Peyer's patch (tissue), 4 donors: ENCODE data around the gene CHTF18. TPM values are rescaled to one million over a fixed set of nuclear protein-coding genes. Genes with fewer than 3 reads are reported as not detected.

Experiments
- DNase-seq, 3 donors: peaks; one replicate each; pipeline ENCODE4 v3.0.0-alpha.2; 2017 to 2019
- H3K27ac ChIP-seq, 4 donors: fragments of 200-600 bp; sonication (generic); one replicate each; pipeline ENCODE4 v1.5.1; 2016 to 2019
- H3K27me3 ChIP-seq, 2 donors: fragments of 200-600 bp; sonication (generic); one replicate each; pipeline ENCODE4 v1.5.1; 2019
- H3K36me3 ChIP-seq, 3 donors: fragments of 200-600 bp; sonication (generic); one replicate each; pipeline ENCODE4 v1.5.1; 2016 to 2019
- H3K4me1 ChIP-seq, 4 donors: fragments of 200-600 bp; sonication (generic); one replicate each; pipeline ENCODE4 v1.5.1; 2016 to 2019
- H3K4me3 ChIP-seq, 4 donors: fragments of 200-600 bp; sonication (generic); 1 replicate in 3 of 4; 2 replicates in 1 of 4; pipeline ENCODE4 v1.5.1; 2016 to 2019; ENCODE audit warnings: mild to moderate bottlenecking in 1 of 4
- H3K9me3 ChIP-seq, 4 donors: fragments of 200-600 bp; sonication (generic); one replicate each; pipeline ENCODE4 v1.5.1; 2016 to 2019; ENCODE audit warnings: mild to moderate bottlenecking in 1 of 4
- POLR2A ChIP-seq, 2 donors: fragments of 450-650 bp; IDR thresholded peaks; one replicate each; pipeline ENCODE4 v1.5.1; 2017; ENCODE audit warnings: antibody characterized with exemption in 2 of 2, mild to moderate bottlenecking in 2 of 2, moderate library complexity in 2 of 2
- total RNA-seq, 4 donors: library from RNA; depleted of rRNA; stranded (reverse); fragments of >200 nt; gene quantifications; one replicate each; pipeline ENCODE4 v1.1.0, GENCODE V29; 2016
- TF ChIP-seq, protein P1 (sequence below), 6 experiments: fragments of 450-650 bp in 4 of 6; fragments of 200-600 bp in 2 of 6; sonication (generic) in 1 of 6; IDR thresholded peaks; one replicate each; pipeline ENCODE4 v1.5.1; 2017 to 2019; ENCODE audit warnings: antibody characterized with exemption in 6 of 6, mild to moderate bottlenecking in 3 of 6, moderate library complexity in 1 of 6

CHTF18 gene
- total RNA-seq, 4 donors from 2014 or later: 12.1 to 91.6 (median 19.0) TPM

DNA sequence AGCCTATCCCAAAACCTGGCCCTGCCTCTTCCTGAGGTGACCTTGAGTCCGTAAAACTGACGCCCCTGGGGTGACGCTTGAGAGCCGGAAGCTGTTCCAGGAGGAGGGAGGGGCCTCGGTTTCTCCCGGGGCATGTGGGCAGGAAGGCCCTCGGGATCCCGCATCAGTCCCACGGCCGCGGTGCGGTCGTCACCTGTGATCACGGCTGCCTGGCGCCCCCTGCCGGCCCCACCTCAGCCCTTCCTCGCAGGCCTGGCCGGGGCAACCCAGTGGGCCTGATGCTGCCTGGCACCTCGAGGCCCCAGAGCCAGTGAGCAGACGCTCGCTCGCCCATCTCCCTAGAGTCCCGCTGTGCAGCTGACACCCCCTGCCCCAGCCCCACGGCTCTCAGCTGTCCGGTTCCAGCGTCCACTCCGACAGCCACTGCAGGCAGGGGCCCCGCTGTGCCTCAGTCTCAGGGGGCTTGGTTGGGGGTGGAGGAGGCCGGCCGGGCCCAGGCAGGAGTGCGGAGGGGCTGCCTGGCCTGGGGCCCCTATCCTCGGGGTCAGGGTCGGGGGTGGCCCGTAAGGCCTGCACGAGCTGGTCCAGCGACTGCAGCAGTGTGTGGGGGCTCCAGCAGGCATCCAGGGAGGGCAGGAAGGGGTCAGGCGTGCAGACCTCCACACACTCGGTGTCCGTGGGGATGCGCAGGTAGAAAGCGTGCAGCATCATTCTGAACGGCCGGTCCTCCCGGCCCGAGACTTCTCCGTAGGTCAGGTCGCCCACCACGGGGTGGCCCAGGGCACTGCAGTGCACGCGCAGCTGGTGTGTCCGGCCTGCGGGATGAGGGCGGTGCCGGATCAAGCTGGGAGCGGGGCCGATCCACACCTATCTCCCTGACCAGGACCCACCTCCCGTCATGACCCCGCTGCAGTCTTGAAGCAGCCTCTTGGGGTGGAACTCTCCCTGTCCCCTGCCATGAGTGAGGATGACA lies 2.6 kb upstream of the CHTF18 start:
- H3K9me3 ChIP-seq: no peaks in the 10 kb centered on the region
- no peak overlapping the region for H3K4me3 ChIP-seq
- no peak for TF ChIP-seq POLR2A (IDR thresholded peaks at IDR 0.05)
- TF ChIP-seq, protein P1, sequence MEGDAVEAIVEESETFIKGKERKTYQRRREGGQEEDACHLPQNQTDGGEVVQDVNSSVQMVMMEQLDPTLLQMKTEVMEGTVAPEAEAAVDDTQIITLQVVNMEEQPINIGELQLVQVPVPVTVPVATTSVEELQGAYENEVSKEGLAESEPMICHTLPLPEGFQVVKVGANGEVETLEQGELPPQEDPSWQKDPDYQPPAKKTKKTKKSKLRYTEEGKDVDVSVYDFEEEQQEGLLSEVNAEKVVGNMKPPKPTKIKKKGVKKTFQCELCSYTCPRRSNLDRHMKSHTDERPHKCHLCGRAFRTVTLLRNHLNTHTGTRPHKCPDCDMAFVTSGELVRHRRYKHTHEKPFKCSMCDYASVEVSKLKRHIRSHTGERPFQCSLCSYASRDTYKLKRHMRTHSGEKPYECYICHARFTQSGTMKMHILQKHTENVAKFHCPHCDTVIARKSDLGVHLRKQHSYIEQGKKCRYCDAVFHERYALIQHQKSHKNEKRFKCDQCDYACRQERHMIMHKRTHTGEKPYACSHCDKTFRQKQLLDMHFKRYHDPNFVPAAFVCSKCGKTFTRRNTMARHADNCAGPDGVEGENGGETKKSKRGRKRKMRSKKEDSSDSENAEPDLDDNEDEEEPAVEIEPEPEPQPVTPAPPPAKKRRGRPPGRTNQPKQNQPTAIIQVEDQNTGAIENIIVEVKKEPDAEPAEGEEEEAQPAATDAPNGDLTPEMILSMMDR (IDR thresholded peaks at IDR 0.05): peak; percentile 46 to 82 (median 75)
- peaks cover 0 to 9% (median 0%) of the 10 kb centered on the region in 3 donors for H3K36me3 ChIP-seq
- H3K27me3 ChIP-seq: no peaks in the 10 kb centered on the region
- peak; percentile 79 to 88 (median 83) for DNase-seq
- no peak overlapping the region for H3K27ac ChIP-seq
- H3K4me1 ChIP-seq: peaks cover 0 to 20% (median 16%) of the 10 kb centered on the region in 4 donors

DNA sequence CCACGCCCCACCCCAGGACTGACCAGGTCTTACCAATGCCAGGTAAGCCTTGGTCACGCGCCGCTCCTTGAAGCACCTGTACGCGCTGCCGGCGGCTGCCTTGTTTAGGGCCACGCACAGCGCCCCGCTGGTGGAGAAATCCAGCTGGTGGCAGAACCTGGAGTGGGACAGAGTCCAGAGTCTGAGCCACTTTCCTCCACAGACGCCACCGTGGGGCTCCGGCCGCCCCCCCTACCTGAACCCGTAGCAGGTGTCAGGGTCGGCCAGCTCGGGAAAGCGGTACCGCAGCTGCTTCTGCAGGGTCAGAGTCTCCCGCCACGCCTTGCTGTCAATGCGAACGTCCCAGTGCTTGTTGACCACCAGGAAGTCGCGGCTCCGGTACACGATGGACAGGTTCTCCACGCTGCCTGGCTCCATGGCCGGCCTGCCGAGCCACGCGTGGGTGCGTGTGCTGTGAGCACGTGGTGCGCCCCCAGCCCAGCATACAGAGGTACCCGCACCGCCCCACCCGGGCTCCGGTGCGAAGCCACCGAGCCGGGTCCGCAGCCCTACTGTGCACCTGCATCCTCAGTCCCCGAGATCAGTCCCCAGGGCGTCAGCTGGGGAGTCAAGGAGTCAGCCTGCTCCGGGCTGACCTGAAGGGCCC lies 976 bp upstream of the CHTF18 start:
- Histone ChIP-seq H3K27me3 (no peaks in the 10 kb centered on the region), H3K4me3 (peak overlapping the region; percentile 95 to 100 (median 99)), H3K27ac (peak overlapping the region in 3 of 4 donors; percentile 76 to 86 (median 81)), H3K36me3 (peaks cover 0 to 9% (median 0%) of the 10 kb centered on the region in 3 donors), H3K4me1 (peaks cover 0 to 20% (median 16%) of the 10 kb centered on the region in 4 donors), H3K9me3 (no peaks in the 10 kb centered on the region)
- DNase-seq: peak in 2 of 3 donors; percentile 56 to 59
- TF ChIP-seq, protein P1 (IDR thresholded peaks at IDR 0.05): no peak
- no peak for TF ChIP-seq POLR2A (IDR thresholded peaks at IDR 0.05)

GRCh38 chr16:787978-788398 lies 432 bp upstream of the CHTF18 start, which contains the start of gene RPUSD1:
Gene RPUSD1, minus strand, starts transcription at chr16:788381. Its CDS starts 644 bp downstream, at chr16:787737.
- peak in 2 of 3 donors; percentile 19 to 49 for DNase-seq
- Histone ChIP-seq H3K36me3 (peaks cover 0 to 9% (median 0%) of the 10 kb centered on the region in 3 donors), H3K9me3 (no peaks in the 10 kb centered on the region), H3K27ac (peak within 1 kb of the TSS; percentile 59 to 86 (median 78)), H3K27me3 (no peaks in the 10 kb centered on the region), H3K4me3 (peak within 1 kb of the TSS; percentile 97 to 100 (median 99)), H3K4me1 (peaks cover 0 to 20% (median 16%) of the 10 kb centered on the region in 4 donors)
- TF ChIP-seq, protein P1 (IDR thresholded peaks at IDR 0.05): peak in 2 of 6 experiments; percentile 11 to 14
- peak in 1 of 2 donors; percentile 30 for TF ChIP-seq POLR2A (IDR thresholded peaks at IDR 0.05)

GRCh38 chr16:789191-789850 lies 901 bp downstream of the CHTF18 start:
- Histone ChIP-seq H3K9me3 (no peaks in the 10 kb centered on the region), H3K36me3 (peaks cover 0 to 9% (median 0%) of the 10 kb centered on the region in 3 donors), H3K27me3 (no peaks in the 10 kb centered on the region), H3K27ac (peak overlapping the region in 1 of 4 donors; percentile 62), H3K4me3 (peak overlapping the region; percentile 69 to 100 (median 98)), H3K4me1 (peaks cover 0 to 20% (median 16%) of the 10 kb centered on the region in 4 donors)
- DNase-seq: no peak
- TF ChIP-seq, protein P1 (IDR thresholded peaks at IDR 0.05): no peak
- no peak for TF ChIP-seq POLR2A (IDR thresholded peaks at IDR 0.05)

- peaks cover 0 to 20% (median 16%) of the 10 kb centered on the region in 4 donors for H3K4me1 ChIP-seq
- H3K9me3 ChIP-seq: no peaks in the 10 kb centered on the region
- H3K27ac ChIP-seq: no peak overlapping the region
- no peak overlapping the region for H3K4me3 ChIP-seq
- no peaks in the 10 kb centered on the region for H3K27me3 ChIP-seq
- DNase-seq: no peak
- peaks cover 0 to 9% (median 0%) of the 10 kb centered on the region in 3 donors for H3K36me3 ChIP-seq
- no peak for TF ChIP-seq POLR2A (IDR thresholded peaks at IDR 0.05)
- TF ChIP-seq, protein P1 (IDR thresholded peaks at IDR 0.05): no peak
Observed at GRCh38 chr16:790086-790485, 1.7 kb downstream of the CHTF18 start.
